Gastroesophageal sphincter (tissue), 4 donors: Measurements from ENCODE around the gene PUS3. TPM values are rescaled to one million over a fixed set of nuclear protein-coding genes. Genes with fewer than 3 reads are reported as not detected.
"Not testable (repeated sequence)": the region's sequence is repeated elsewhere in the genome, so short reads cannot be mapped to it uniquely, and the experiment has no call there.

ENCODE experiments used
- ATAC-seq: fragments of 150-250 bp; one replicate; pipeline ENCODE4 v1.9.1; 2016; ENCODE audit warnings: mild to moderate bottlenecking, moderate library complexity
- H3K27ac ChIP-seq, 4 donors: fragments of 200-600 bp; sonication (generic) in 3 of 4; 1 replicate in 3 of 4; 2 replicates in 1 of 4; pipeline ENCODE4 v1.5.1; 2016 to 2019
- H3K27me3 ChIP-seq: fragments of 200-600 bp; sonication (generic); one replicate; pipeline ENCODE4 v1.5.1; 2019
- H3K36me3 ChIP-seq, 2 donors: fragments of 200-600 bp; sonication (generic); one replicate each; pipeline ENCODE4 v1.5.1; 2019; ENCODE audit warnings: control low read depth in 1 of 2
- H3K4me1 ChIP-seq, 3 donors: fragments of 200-600 bp; sonication (generic); 1 replicate in 2 of 3; 2 replicates in 1 of 3; pipeline ENCODE4 v1.5.1; 2016 to 2019; ENCODE audit warnings: control low read depth in 2 of 3
- H3K4me3 ChIP-seq, 2 donors: fragments of 200-600 bp; sonication (generic); one replicate each; pipeline ENCODE4 v1.5.1; 2019; ENCODE audit warnings: mild to moderate bottlenecking in 1 of 2, moderate library complexity in 1 of 2
- H3K9me3 ChIP-seq, 3 donors: fragments of 200-600 bp; sonication (generic); one replicate each; pipeline ENCODE4 v1.5.1; 2017 to 2019; ENCODE audit warnings: control low read depth in 2 of 3
- EP300 ChIP-seq: sonication (generic); formaldehyde crosslinking; IDR thresholded peaks from one replicate; pipeline ENCODE4 v1.6.1; 2017; ENCODE audit warnings: antibody characterized with exemption, mild to moderate bottlenecking
- POLR2A ChIP-seq, 2 donors: fragments of 450-650 bp; IDR thresholded peaks; one replicate each; pipeline ENCODE4 v1.6.1; 2017; ENCODE audit warnings: antibody characterized with exemption in 2 of 2, mild to moderate bottlenecking in 2 of 2, moderate library complexity in 1 of 2
- POLR2AphosphoS5 ChIP-seq: sonication (generic); formaldehyde crosslinking; IDR thresholded peaks from one replicate; pipeline ENCODE4 v1.6.1; 2017; ENCODE audit warnings: antibody characterized with exemption
- WGBS, 2 donors: methylation state at CpG; one replicate each; pipeline ENCODE4 v1.1.5; 2018; ENCODE audit warnings: low coverage in 1 of 2; 5-methylcytosine and 5-hydroxymethylcytosine counted together
- total RNA-seq, 4 donors: library from RNA; depleted of rRNA; stranded (reverse); fragments of >200 nt; gene quantifications; one replicate each; pipeline ENCODE4 v1.1.0, GENCODE V29; 2016
- TF ChIP-seq, protein P1 (sequence below), 4 experiments: fragments of 200-600 bp in 2 of 4; fragments of 450-650 bp in 2 of 4; sonication (generic) in 1 of 4; IDR thresholded peaks; one replicate each; pipeline ENCODE4 v1.5.1; 2017 to 2019; ENCODE audit warnings: antibody characterized with exemption in 4 of 4, mild to moderate bottlenecking in 2 of 4, moderate library complexity in 2 of 4

The PUS3 gene
- total RNA-seq, 4 donors from 2014 or later = 7.8 to 15.9 (median 9.1) TPM

DNA sequence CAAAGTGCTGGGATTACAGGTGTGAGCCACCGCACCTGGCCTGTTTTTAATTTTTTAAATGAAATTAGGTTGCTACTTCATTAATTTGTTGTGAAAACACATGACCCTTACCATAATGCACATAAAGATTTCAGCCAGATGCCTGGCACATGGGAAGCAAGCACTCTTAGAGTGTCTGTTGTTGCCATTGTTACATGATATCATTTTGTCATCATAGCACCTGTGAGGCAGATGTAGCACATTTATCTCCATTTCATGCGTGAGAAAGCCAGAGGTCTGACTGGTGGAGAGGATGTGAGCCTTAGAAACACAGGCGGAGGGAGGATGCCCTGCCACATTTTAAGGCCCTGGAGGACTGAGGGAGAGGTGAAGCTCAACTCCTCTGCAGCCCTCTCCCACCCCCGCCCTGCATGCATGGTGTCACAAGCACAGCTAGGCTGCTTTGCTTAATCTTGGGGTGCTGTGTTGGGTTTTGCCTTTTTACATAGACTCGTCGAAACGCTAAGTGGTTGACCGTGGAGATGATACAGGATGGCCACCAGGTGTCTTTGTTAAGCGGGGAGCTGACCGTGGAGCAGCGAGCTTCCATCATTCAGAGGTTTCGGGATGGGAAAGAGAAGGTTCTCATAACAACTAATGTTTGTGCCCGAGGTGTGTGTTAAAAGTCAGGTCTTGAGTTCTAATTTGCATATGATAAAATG, 15.3 kb upstream of the PUS3 start:
- ATAC-seq = no peak
- no peak for TF ChIP-seq POLR2A (IDR thresholded peaks at IDR 0.05)
- TF ChIP-seq, protein P1, sequence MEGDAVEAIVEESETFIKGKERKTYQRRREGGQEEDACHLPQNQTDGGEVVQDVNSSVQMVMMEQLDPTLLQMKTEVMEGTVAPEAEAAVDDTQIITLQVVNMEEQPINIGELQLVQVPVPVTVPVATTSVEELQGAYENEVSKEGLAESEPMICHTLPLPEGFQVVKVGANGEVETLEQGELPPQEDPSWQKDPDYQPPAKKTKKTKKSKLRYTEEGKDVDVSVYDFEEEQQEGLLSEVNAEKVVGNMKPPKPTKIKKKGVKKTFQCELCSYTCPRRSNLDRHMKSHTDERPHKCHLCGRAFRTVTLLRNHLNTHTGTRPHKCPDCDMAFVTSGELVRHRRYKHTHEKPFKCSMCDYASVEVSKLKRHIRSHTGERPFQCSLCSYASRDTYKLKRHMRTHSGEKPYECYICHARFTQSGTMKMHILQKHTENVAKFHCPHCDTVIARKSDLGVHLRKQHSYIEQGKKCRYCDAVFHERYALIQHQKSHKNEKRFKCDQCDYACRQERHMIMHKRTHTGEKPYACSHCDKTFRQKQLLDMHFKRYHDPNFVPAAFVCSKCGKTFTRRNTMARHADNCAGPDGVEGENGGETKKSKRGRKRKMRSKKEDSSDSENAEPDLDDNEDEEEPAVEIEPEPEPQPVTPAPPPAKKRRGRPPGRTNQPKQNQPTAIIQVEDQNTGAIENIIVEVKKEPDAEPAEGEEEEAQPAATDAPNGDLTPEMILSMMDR (IDR thresholded peaks at IDR 0.05) = no peak
- TF ChIP-seq POLR2AphosphoS5 = no peak
- no peak for TF ChIP-seq EP300
- Histone ChIP-seq H3K27ac (no peak overlapping the region), H3K27me3 (peaks cover 45% of the 10 kb centered on the region), H3K4me1 (no peaks in the 10 kb centered on the region), H3K4me3 (no peak overlapping the region), H3K9me3 (no peaks in the 10 kb centered on the region), H3K36me3 (no peaks in the 10 kb centered on the region)
- 67 to 73% methylated on average over 5 to 9 of the region's 13 CpGs for WGBS, 2 donors

DNA sequence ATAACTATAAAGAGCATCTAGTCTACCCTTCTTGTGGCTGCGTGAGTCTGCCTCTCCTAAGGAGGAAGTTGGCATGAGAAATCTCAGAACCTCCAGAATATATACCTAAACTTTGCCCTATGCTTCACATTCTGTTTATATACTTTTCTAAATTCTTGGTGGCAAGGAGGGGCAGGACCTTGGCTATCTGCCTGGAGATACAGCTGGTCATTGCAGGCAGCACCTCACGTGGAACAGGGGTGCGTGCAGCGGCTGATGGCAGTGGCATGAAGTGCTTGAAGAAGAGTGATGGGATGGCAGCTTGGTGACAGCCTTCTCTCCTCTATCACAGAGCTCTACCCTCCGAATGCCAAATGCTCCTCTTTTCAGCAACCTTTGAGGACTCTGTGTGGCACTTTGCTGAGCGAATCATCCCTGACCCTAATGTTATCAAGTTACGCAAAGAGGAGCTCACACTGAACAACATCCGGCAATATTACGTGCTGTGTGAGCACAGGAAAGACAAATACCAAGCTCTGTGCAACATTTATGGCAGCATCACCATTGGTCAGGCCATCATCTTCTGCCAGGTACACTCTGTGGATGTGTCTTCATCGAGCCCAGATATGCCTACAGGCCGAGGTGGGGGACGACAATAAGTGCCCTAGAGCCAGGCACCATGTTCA, 13.8 kb upstream of the PUS3 start:
- no peaks in the 10 kb centered on the region for H3K9me3 ChIP-seq
- TF ChIP-seq POLR2A (IDR thresholded peaks at IDR 0.05) (no peak), POLR2AphosphoS5 (no peak), EP300 (no peak)
- TF ChIP-seq, protein P1 (IDR thresholded peaks at IDR 0.05) = no peak
- H3K4me3 ChIP-seq = no peak overlapping the region
- H3K4me1 ChIP-seq = no peaks in the 10 kb centered on the region
- WGBS, 2 donors = 83 to 85% methylated on average over 5 to 8 of the region's 12 CpGs
- H3K27ac ChIP-seq = no peak overlapping the region
- H3K36me3 ChIP-seq = no peaks in the 10 kb centered on the region
- no peak for ATAC-seq
- peaks cover 45% of the 10 kb centered on the region for H3K27me3 ChIP-seq

DNA sequence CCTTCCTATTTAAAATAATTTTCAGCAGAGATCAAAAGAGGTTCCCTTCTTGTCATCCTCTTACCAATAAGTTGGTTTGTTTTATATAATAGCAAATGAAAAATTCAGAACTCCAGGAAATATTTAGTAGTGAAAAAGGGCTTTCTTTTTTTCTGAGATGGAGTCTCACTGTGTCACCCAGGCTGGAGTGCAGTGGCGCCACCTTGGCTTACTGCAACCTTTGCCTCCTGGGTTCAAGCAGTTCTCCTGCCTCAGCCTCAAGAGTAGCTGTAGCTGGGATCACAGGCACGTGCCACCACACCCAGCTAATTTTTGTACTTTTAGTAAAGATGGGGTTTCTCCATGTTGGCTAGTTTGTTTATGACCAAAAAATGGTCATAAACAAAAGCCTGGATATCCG, 11.6 kb upstream of the PUS3 start:
- peaks cover 36% of the 10 kb centered on the region for H3K27me3 ChIP-seq
- H3K27ac ChIP-seq, H3K9me3 ChIP-seq, H3K36me3 ChIP-seq, H3K4me3 ChIP-seq, ATAC-seq, H3K4me1 ChIP-seq: not testable (repeated sequence)
- WGBS, 2 donors = 61 to 86% methylated on average over 2 to 3 of the region's 3 CpGs

DNA sequence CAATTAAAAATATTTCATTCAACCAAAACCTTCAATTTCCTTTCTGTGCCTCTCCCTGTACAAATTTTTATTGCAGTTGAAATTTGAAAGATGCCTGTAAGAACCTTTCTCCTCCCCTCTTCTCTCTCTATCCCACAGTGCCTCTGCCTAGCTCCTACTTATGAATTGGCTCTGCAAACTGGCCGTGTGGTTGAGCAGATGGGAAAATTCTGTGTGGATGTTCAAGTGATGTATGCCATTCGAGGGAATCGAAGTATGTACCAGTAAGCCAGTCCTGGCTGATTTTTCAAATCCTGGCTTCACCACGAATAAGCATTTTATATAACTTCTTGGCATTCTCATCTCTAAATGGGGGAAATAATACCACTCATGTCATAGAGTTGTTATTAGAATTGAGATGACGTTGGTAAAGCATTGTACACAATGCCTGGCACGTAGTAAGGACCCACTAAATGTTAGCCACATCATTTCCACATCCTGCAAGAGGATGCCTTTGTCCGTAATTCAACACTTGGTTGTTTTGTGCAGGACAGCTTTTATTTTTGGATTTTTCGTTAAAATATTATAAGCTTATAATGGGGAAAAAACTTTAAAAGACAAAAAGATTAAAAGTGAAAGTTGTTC, 7.3 kb upstream of the PUS3 start:
- 60 to 65% methylated on average over 8 of the region's 8 CpGs for WGBS, 2 donors
- Histone ChIP-seq H3K27me3 (peaks cover 29% of the 10 kb centered on the region), H3K9me3 (no peaks in the 10 kb centered on the region), H3K4me1 (no peaks in the 10 kb centered on the region), H3K4me3 (no peak overlapping the region), H3K27ac (no peak overlapping the region), H3K36me3 (no peaks in the 10 kb centered on the region)
- no peak for ATAC-seq
- TF ChIP-seq, protein P1 (IDR thresholded peaks at IDR 0.05) = no peak
- TF ChIP-seq POLR2A (IDR thresholded peaks at IDR 0.05) (no peak), EP300 (no peak), POLR2AphosphoS5 (no peak)

- Histone ChIP-seq H3K27me3 (peaks cover 43% of the 10 kb centered on the region), H3K4me1 (peaks cover 0 to 31% (median 16%) of the 10 kb centered on the region in 3 donors), H3K9me3 (no peaks in the 10 kb centered on the region), H3K27ac (no peak overlapping the region), H3K4me3 (peak overlapping the region in 1 of 2 donors; percentile 52), H3K36me3 (peaks cover 0 to 8% of the 10 kb centered on the region in 2 donors)
- no peak for TF ChIP-seq POLR2AphosphoS5
- TF ChIP-seq, protein P1 (IDR thresholded peaks at IDR 0.05) = no peak
- TF ChIP-seq POLR2A (IDR thresholded peaks at IDR 0.05) = no peak
- no peak for TF ChIP-seq EP300
- no peak for ATAC-seq
- 41% methylated on average over 8 of the region's 11 CpGs; no CpG with 5 or more reads in 1 of the 2 donors for WGBS, 2 donors
These were observed 1.7 kb upstream of the PUS3 start for GRCh38 chr11:125904678-125905077.
